ENCODE measurements around the gene DVL1. TPM values are rescaled to one million over a fixed set of nuclear protein-coding genes. Genes with fewer than 3 reads are reported as not detected.

DVL1 gene
- total RNA-seq, 1 experiment from 2014 or later = 71.0 TPM

DNA sequence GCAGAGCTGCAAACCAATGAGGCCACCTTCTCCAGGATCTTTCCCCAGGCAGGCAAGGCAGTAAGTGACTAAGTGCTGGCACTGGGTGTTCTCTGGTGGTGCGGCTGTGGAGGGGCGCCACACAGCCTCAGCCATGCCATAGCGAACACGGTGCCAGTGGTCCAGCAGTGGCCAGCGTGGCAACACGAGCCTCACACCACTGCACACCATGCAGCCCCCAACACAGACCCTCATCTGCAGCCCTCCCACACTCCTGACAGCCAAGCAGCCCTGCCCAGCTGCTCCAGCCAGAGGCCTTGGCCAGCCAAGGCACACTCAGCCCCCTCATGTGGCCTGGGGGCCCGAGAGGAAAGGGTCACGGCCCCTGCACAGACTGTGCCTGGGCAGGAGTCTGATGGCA lies 27.7 kb downstream of the DVL1 start:
- TF ChIP-seq, protein P1, sequence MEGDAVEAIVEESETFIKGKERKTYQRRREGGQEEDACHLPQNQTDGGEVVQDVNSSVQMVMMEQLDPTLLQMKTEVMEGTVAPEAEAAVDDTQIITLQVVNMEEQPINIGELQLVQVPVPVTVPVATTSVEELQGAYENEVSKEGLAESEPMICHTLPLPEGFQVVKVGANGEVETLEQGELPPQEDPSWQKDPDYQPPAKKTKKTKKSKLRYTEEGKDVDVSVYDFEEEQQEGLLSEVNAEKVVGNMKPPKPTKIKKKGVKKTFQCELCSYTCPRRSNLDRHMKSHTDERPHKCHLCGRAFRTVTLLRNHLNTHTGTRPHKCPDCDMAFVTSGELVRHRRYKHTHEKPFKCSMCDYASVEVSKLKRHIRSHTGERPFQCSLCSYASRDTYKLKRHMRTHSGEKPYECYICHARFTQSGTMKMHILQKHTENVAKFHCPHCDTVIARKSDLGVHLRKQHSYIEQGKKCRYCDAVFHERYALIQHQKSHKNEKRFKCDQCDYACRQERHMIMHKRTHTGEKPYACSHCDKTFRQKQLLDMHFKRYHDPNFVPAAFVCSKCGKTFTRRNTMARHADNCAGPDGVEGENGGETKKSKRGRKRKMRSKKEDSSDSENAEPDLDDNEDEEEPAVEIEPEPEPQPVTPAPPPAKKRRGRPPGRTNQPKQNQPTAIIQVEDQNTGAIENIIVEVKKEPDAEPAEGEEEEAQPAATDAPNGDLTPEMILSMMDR (conservative IDR thresholded peaks at IDR 0.05) = no peak
- Mint-ChIP-seq H3K27ac (no peak overlapping the region), H3K4me1 (peaks cover 2 to 14% of the 10 kb centered on the region in 2 experiments), H3K4me3 (no peak overlapping the region), H3K36me3 (ENCODE audit: insufficient read depth in 1 of 3, low read depth in 3 of 3) (peaks cover 13 to 42% (median 35%) of the 10 kb centered on the region in 3 experiments; a peak in 6 of 7 replicates), H3K9me3 (no peaks in the 10 kb centered on the region), H3K27me3 (ENCODE audit: low read depth) (no peaks in the 10 kb centered on the region)
- Histone ChIP-seq H4K5ac (ENCODE audit: insufficient read length, low read depth, low read length) (no peak overlapping the region), H3K27ac (ENCODE audit: insufficient read length, low read depth, low read length) (no peak overlapping the region), H3K4ac (ENCODE audit: low read depth, low read length) (no peak overlapping the region), H3K9me3 (ENCODE audit: control insufficient read depth, low read depth, low read length) (no peaks in the 10 kb centered on the region), H3K56ac (ENCODE audit: insufficient read length, low read depth, low read length) (no peak overlapping the region), H2AFZ (ENCODE audit: low read length) (no peak overlapping the region), H3K4me2 (ENCODE audit: insufficient read depth, insufficient read length, low read length) (no peak overlapping the region), H2AK5ac (ENCODE audit: insufficient read length, low read length) (no peak overlapping the region), H2BK120ac (ENCODE audit: low read depth, low read length, poor library complexity, severe bottlenecking) (no peak overlapping the region), H3K18ac (ENCODE audit: insufficient read length, low read depth, low read length) (no peak overlapping the region), H3K27me3 (ENCODE audit: insufficient read depth, low read length) (no peaks in the 10 kb centered on the region), H3K79me2 (ENCODE audit: insufficient read depth, low read length) (peaks cover 17% of the 10 kb centered on the region; the same call in 1 of the 2 replicates), H2BK12ac (ENCODE audit: insufficient read length, low read depth, low read length) (no peak overlapping the region), H3T11ph (ENCODE audit: low read length) (no peak overlapping the region), H3K79me1 (ENCODE audit: insufficient read depth, low read depth, low read length, poor library complexity, severe bottlenecking) (peaks cover 8% of the 10 kb centered on the region), H3K23ac (ENCODE audit: insufficient read length, low read depth, low read length) (no peak overlapping the region), H2BK15ac (ENCODE audit: low read depth, low read length) (no peak overlapping the region), H4K8ac (replicated peaks; ENCODE audit: insufficient read length, low read depth, low read length) (no peak overlapping the region), H3K23me2 (ENCODE audit: insufficient read length, low read depth, low read length, poor library complexity, severe bottlenecking) (peaks cover 8% of the 10 kb centered on the region), H2BK5ac (ENCODE audit: insufficient read length, low read length) (no peak overlapping the region), H4K20me1 (ENCODE audit: control insufficient read depth, insufficient read depth, insufficient read length) (peaks cover 5% of the 10 kb centered on the region), H3K9ac (ENCODE audit: extremely low read depth, insufficient read length, low read length) (no peak overlapping the region), H4K91ac (ENCODE audit: insufficient read length, low read depth, low read length) (no peak overlapping the region), H3K4me1 (ENCODE audit: insufficient read depth, low read length) (no peaks in the 10 kb centered on the region), H3K14ac (ENCODE audit: insufficient read depth, low read length) (no peak overlapping the region), H2BK20ac (ENCODE audit: low read depth, low read length, poor library complexity, severe bottlenecking) (no peak overlapping the region)
- no peak for DNase-seq
- WGBS (ENCODE audit: extremely low coverage, insufficient read length, low lambda C conversion rate) = no CpG with 5 or more reads among the region's 8 CpGs
